Activated CD4-positive, CD25-positive, alpha-beta regulatory T cell (primary cell): ENCODE measurements around the gene LETM1.

Source experiments
- DNase-seq, 4 experiments: peaks; one replicate each; lab custom pipeline; 2025; lab: John Stamatoyannopoulos, UW

LETM1 gene

DNA sequence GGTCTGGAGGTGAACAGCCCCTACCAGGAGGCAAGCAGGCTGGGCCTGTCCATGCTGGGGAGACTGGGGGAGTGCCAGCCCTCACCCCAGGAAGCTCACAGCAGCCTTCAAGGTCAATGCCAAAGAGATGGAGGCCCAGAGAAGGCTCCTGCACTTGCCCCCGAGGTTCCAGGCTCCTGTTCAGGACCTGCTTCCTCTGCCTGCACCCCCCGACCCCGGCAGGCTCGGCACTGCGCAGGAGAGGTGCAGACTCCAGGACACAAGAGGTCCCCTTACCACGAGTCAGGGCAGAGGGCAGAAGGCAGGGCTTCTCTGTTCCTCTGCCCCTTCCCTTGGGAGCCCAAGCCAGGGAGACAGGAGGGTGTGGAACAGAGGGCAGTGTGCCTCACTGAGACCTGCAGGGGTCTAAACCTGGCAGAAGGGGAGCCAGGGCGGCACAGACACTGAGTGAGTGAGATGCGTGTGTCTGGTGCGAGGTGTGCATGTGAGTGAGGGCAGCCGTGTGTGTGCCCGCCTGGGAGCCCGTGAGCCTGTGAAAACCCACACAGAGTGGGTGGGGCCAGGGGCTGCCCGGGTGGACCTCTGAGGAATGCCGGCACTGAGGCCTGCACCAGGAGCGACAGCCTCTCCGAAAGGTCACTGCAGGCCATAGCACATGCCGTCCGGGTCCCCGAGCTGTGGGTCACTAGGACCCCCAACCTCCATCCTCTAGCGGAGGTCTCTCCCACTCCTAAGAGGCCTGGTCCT, 93.5 kb downstream of the LETM1 start:
- no peak for DNase-seq
